HepG2 (cell line): Measurements from ENCODE around the gene PLEKHG5. TPM values are rescaled to one million over a fixed set of nuclear protein-coding genes. Genes with fewer than 3 reads are reported as not detected.

Experiments
- ATAC-seq: fragments of 200-7000 bp; cut with Tn5 transposase; 3 replicates; pipeline ENCODE4 v1.9.1; 2020; ENCODE audit warnings: mild to moderate bottlenecking, moderate library complexity
- BruUV-seq: library from RNA; stranded (reverse); fragments of 400-500 nt; replicated peaks from 2 replicates; lab custom pipeline; 2021; lab: Mats Ljungman, UMichigan
- CTCF ChIA-PET: fragments of 300-600 bp; formaldehyde crosslinking; extraction: SDS; loops from one replicate; lab custom pipeline; 2021; ENCODE audit warnings: low total read pairs, inconsistent platforms, low intra/inter-chr PET ratio; lab: Yijun Ruan, JAX
- POLR2A ChIA-PET: fragments of 350-600 bp; sonication (Branson Sonifier 250); formaldehyde crosslinking; loops from one replicate; lab custom pipeline; 2020; ENCODE audit warnings: antibody characterized with exemption, inconsistent platforms; lab: Yijun Ruan, JAX
- DNase-seq: peaks from one replicate; pipeline ENCODE4 v3.0.0-alpha.2; 2015; ENCODE audit warnings: low spot score
- FAIRE-seq: peaks from 3 replicates; lab custom pipeline; 2011; peaks lifted over from hg19 to GRCh38; lab: Jason Lieb, UNC
- H2AFZ ChIP-seq: one replicate; pipeline ENCODE4 v1.6.1; 2011; ENCODE audit warnings: low read length, inconsistent platforms
- H3K27ac ChIP-seq: fragments of 300-600 bp; 3 replicates; pipeline ENCODE4 v1.8.0; 2011; ENCODE audit warnings: mixed run types, mild to moderate bottlenecking, mixed read lengths, low read length, inconsistent platforms; ENCODE audit not compliant: insufficient read depth; ENCODE audit errors: extremely low read length
- H3K27me3 ChIP-seq, 2 experiments: fragments of 200-600 bp in 1 of 2; 2 replicates in 1 of 2; 3 replicates in 1 of 2; pipeline versions ENCODE4 v1.6.0 to v1.8.0; 2011; ENCODE audit warnings: low read length in 2 of 2, mild to moderate bottlenecking in 2 of 2, moderate library complexity in 2 of 2, inconsistent platforms in 1 of 2; ENCODE audit not compliant: insufficient read depth in 2 of 2, control insufficient read depth in 1 of 2
- H3K36me3 ChIP-seq, 2 experiments: fragments of 200-600 bp in 1 of 2; replicated peaks in 1 of 2; 2 replicates in 1 of 2; 3 replicates in 1 of 2; pipeline versions ENCODE4 v1.5.1 to v1.8.0; 2011; ENCODE audit warnings: low read length in 2 of 2, inconsistent platforms in 1 of 2; ENCODE audit not compliant: insufficient read depth in 2 of 2, control insufficient read depth in 1 of 2
- H3K4me1 ChIP-seq: 2 replicates; pipeline ENCODE4 v1.5.1; 2012; ENCODE audit warnings: low read length, inconsistent platforms; ENCODE audit not compliant: insufficient read depth
- H3K4me2 ChIP-seq: 2 replicates; pipeline ENCODE4 v1.6.0; 2011; ENCODE audit warnings: low read depth, low read length, inconsistent platforms
- H3K4me3 ChIP-seq, 3 experiments: fragments of 200-600 bp in 1 of 3; sonication (generic), shearing (Covaris generic) in 1 of 3; replicated peaks in 1 of 3; 2 replicates each; pipeline ENCODE4 v1.5.1; 2011 to 2016; ENCODE audit warnings: low read length in 3 of 3, inconsistent platforms in 2 of 3, low read depth in 2 of 3, mild to moderate bottlenecking in 2 of 3, control low read depth in 1 of 3, mixed read lengths in 1 of 3; ENCODE audit not compliant: insufficient read depth in 1 of 3
- H3K79me2 ChIP-seq: one replicate; pipeline ENCODE4 v1.6.1; 2011; ENCODE audit warnings: low read length, inconsistent platforms; ENCODE audit not compliant: insufficient read depth
- H3K9ac ChIP-seq: 2 replicates; pipeline ENCODE4 v1.6.0; 2011; ENCODE audit warnings: mild to moderate bottlenecking, low read depth, low read length, inconsistent platforms; ENCODE audit not compliant: insufficient read depth
- H3K9me3 ChIP-seq: 2 replicates; pipeline ENCODE4 v1.5.1; 2012; ENCODE audit warnings: mild to moderate bottlenecking, low read length
- H4K20me1 ChIP-seq: 2 replicates; pipeline ENCODE4 v1.6.0; 2011; ENCODE audit warnings: inconsistent platforms, mild to moderate bottlenecking, low read length, moderate library complexity; ENCODE audit not compliant: insufficient read depth
- CEBPZ ChIP-seq: IDR thresholded peaks from 2 replicates; pipeline ENCODE4 v1.6.1; 2012; ENCODE audit warnings: low read length, improper control_type of control experiment
- FOXK2 ChIP-seq: fragments of 450-650 bp; IDR thresholded peaks from 2 replicates; pipeline ENCODE4 v1.6.1; 2016
- MNT ChIP-seq: fragments of 450-650 bp; IDR thresholded peaks from 2 replicates; pipeline ENCODE4 v1.6.1; 2016
- RFX1 ChIP-seq: fragments of 450-650 bp; IDR thresholded peaks from 2 replicates; pipeline ENCODE4 v1.6.1; 2017
- RNF2 ChIP-seq: fragments of 450-650 bp; conservative IDR thresholded peaks from 2 replicates; pipeline ENCODE4 v1.6.1; 2016; ENCODE audit warnings: low read depth
- SMARCC2 ChIP-seq: fragments of 450-650 bp; IDR thresholded peaks from 2 replicates; pipeline ENCODE4 v1.6.1; 2017; ENCODE audit warnings: antibody characterized with exemption, mild to moderate bottlenecking
- SMARCE1 ChIP-seq: fragments of 450-650 bp; IDR thresholded peaks from 2 replicates; pipeline ENCODE4 v1.6.1; 2017; ENCODE audit warnings: borderline replicate concordance
- ZNF160 ChIP-seq: sonication (generic); formaldehyde crosslinking; IDR thresholded peaks from 2 replicates; pipeline ENCODE4 v1.8.0; 2022; ENCODE audit warnings: mild to moderate bottlenecking, inconsistent platforms, missing genetic modification reagents
- ZNF513 ChIP-seq: sonication (generic); formaldehyde crosslinking; conservative IDR thresholded peaks from 2 replicates; pipeline ENCODE4 v1.5.0; 2020; ENCODE audit warnings: missing genetic modification reagents
- ZNF607 ChIP-seq: sonication (generic); formaldehyde crosslinking; IDR thresholded peaks from 2 replicates; pipeline ENCODE4 v1.5.1; 2020; ENCODE audit warnings: missing genetic modification reagents, mild to moderate bottlenecking, borderline replicate concordance
- ZNF703 ChIP-seq: sonication (generic); formaldehyde crosslinking; IDR thresholded peaks from 2 replicates; pipeline ENCODE4 v1.5.1; 2020; ENCODE audit warnings: missing genetic modification reagents, mild to moderate bottlenecking, moderate library complexity, borderline replicate concordance
- WGBS: methylation state at CpG from one replicate; pipeline ENCODE4 v1.1.6; 2017; ENCODE audit warnings: low lambda C conversion rate; 5-methylcytosine and 5-hydroxymethylcytosine counted together
- in situ Hi-C: cut with HindIII; loops from 2 replicates; pipeline ENCODE4 v1.10.0; 2017; ENCODE audit warnings: low pct_unique_long_range_greater_than_20kb; ENCODE audit not compliant: extremely low pct_ligation_motif_present
- intact Hi-C: fragments of 100-400 bp; cut with micrococcal nuclease; formaldehyde crosslinking; loops from one replicate; pipeline ENCODE4 v1.10.0; 2022; ENCODE audit not compliant: unreplicated experiment
- polyA plus RNA-seq, 8 experiments: library from polyadenylated mRNA; depleted of rRNA in 3 of 8; stranded (reverse) in 7 of 8; unstranded in 1 of 8; fragments of >200 nt; fragmentation: Illumina TruSeq in 4 of 8; extraction: Trizol in 4 of 8; gene quantifications; 2 replicates each; pipeline versions ENCODE4 v1.2.1 to v1.2.3, GENCODE V29; 2011 to 2016; ENCODE audit warnings: low read depth in 4 of 8, missing spikeins in 1 of 8, mixed read lengths in 1 of 8; ENCODE audit not compliant: insufficient read depth in 1 of 8
- total RNA-seq, 5 experiments: library from RNA; depleted of rRNA; stranded (reverse); fragments of >200 nt; fragmentation: Illumina TruSeq; extraction: Trizol; gene quantifications; 2 replicates each; pipeline ENCODE4 v1.2.3, GENCODE V29; 2016; ENCODE audit warnings: low read depth in 1 of 5

PLEKHG5 gene
- total and polyA plus RNA-seq, 2 of the 13 experiments (the other 11 are each of a cell fraction or from before 2014, with no cell fraction given): 1.9 to 3.5 TPM

GRCh38 chr1:6474815-6475282 is 16.6 kb downstream of the PLEKHG5 start:
- Histone ChIP-seq H3K4me3 (no peak overlapping the region), H3K27me3 (no peaks in the 10 kb centered on the region), H3K4me2 (no peak overlapping the region), H3K4me1 (peaks cover 24% of the 10 kb centered on the region), H3K9ac (no peak overlapping the region), H4K20me1 (no peaks in the 10 kb centered on the region), H3K27ac (no peak overlapping the region), H3K36me3 (no peaks in the 10 kb centered on the region), H2AFZ (no peak overlapping the region), H3K9me3 (no peaks in the 10 kb centered on the region), H3K79me2 (no peaks in the 10 kb centered on the region)
- no peak for TF ChIP-seq RNF2
- TF ChIP-seq CEBPZ: no peak
- TF ChIP-seq MNT: no peak
- TF ChIP-seq ZNF160 (CRISPR knock-in tag): no peak
- no peak for TF ChIP-seq ZNF513 (CRISPR knock-in tag)
- TF ChIP-seq RFX1: no peak
- no peak for TF ChIP-seq SMARCE1
- TF ChIP-seq ZNF703 (CRISPR knock-in tag): no peak
- TF ChIP-seq SMARCC2: no peak
- TF ChIP-seq FOXK2: no peak
- no peak for TF ChIP-seq ZNF607
- BruUV-seq: no TSS peak
- WGBS: 75% methylated on average over 7 of the region's 13 CpGs
- no peak for ATAC-seq
- DNase-seq: no peak
- CTCF ChIA-PET: interaction anchor here (1.1 to 1.2 kb wide), 2 partner anchors 11 to 30 kb away, joined by 4 read pairs; no protein-coding TSS in a partner anchor
- FAIRE-seq: no peak
- intact Hi-C loops: loop anchor here (1.0 kb wide), 1 partner anchor 30 kb away; no protein-coding TSS in a partner anchor
- in situ Hi-C loops: loop anchor here (25.0 kb wide), 1 partner anchor 737 kb away; no protein-coding TSS in a partner anchor
- POLR2A ChIA-PET: no interaction called here
